ENCODE measurements around the gene BDP1.
"Not testable (repeated sequence)": the region's sequence is repeated elsewhere in the genome, so short reads cannot be mapped to it uniquely, and the experiment has no call there.

Gene BDP1

DNA sequence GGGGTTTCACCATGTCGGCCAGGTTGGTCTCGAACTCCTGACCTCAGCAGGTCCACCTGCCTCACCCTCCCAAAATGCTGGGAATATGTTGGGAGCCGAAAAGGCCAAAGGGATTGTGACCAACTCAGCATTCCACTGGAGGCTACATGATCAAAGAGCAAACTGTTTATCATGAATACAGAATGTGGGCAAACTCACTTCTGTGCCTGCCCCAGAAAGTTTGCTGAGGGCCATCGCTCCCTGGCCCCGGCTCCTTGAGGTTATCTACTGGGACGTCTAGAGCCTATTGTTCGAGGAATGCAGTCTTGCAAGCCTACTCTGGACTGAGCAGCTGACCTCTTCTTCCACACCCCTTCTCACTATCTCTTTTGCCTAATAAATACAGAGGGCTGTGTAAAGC is 116.4 kb downstream of the BDP1 start:
- not testable (repeated sequence) for DNase-seq

GRCh38 chr5:71573591-71573990 is 118.1 kb downstream of the BDP1 start:
- DNase-seq, result no peak

DNA sequence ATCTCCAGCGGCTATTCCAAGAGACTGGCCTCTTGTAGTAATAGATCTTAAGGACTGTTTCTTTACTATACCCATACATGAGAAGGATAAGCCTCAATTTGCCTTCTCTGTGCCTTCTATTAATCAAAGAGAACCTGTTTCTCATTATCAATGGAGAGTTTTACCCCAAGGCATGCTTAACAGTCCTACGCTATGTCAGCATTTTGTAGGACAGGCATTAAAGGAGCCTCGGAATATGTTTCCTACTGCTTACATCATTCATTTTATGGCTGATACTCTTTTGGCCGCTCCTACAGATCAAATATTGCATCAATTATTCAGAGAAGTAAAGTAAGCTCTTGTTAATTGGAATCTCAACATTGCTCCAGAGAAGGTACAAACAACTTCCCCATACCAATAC is 120.1 kb downstream of the BDP1 start:
- not testable (repeated sequence) for DNase-seq

DNA sequence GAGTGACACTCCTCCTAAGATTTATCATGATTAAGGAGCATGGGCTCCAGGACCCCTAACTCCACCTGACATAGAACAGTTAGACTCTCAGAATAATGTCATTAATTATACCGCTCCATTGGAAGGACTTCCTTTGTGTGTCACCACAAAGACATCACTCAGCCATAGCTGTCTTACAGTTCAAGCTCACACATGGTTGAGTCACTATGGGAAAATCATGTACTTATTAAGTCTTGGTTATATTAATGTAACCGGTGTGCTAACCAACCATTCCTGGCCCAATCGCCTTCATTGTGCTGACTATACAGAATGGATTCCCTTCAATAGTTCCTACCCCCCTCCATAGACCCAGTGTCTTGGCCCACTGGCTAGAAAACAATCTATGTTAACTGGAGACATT is 120.8 kb downstream of the BDP1 start:
- DNase-seq, result no peak

DNA sequence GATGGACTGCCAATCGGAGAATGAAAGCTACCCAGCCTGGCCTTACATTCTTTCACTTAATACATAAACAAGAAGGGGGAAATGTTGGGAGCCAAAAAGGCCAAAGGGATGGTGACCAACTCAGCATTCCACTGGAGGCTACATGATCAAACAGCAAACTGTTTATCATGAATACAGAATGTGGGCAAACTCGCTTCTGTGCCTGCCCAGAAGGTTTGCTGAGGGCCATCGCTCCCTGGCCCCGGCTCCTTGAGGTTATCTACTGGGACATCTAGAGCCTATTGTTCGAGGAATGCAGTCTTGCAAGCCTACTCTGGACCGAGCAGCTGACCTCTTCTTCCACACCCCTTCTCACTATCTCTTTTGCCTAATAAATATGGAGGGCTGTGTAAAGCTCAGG is 122.4 kb downstream of the BDP1 start:
- not testable (repeated sequence) for DNase-seq

- no peak for DNase-seq
Measured at GRCh38 chr5:71582945-71583584, 127.6 kb downstream of the BDP1 start.

- DNase-seq, result no peak
Measured at GRCh38 chr5:71586052-71586940, 130.8 kb downstream of the BDP1 start.

DNA sequence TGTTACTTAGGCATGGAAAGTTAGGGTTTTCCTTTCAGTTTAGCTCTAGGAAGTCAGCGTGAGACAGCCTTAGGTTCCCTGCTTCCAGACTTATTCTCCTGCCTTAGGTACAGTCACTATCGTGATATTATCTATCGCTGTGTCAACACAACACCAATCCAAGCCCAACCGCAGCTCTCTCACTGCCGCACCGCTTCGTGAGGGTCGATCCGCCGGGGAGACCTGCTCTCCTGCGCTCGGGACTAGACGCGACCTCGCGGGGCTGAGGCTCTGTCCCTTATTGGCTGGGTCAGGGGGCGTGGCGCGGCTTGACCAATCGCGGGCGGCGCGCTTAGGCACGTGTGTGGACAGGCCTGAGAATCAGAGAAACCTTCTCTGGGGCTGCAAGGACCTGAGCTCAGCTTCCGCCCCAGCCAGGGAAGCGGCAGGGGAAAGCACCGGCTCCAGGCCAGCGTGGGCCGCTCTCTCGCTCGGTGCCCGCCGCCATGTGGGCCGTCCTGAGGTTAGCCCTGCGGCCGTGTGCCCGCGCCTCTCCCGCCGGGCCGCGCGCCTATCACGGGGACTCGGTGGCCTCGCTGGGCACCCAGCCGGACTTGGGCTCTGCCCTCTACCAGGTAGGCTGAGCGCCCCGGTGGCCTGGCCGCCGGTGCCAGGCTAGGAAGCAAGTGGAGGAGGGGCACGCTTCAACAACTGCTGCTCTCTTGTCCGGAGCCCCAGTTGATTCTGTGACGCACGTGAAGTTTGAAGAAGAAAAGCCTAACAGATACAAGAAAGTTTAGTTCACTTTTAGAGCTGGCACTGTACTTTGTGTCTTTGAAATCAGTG is 131.7 kb downstream of the BDP1 start, which contains the start of gene MCCC2:
Gene MCCC2 (plus strand): TSS at position 400 of the 825 bp plus-strand sequence. CDS start 86 bp downstream, at position 486.
- DNase-seq, result peak; percentile 98

DNA sequence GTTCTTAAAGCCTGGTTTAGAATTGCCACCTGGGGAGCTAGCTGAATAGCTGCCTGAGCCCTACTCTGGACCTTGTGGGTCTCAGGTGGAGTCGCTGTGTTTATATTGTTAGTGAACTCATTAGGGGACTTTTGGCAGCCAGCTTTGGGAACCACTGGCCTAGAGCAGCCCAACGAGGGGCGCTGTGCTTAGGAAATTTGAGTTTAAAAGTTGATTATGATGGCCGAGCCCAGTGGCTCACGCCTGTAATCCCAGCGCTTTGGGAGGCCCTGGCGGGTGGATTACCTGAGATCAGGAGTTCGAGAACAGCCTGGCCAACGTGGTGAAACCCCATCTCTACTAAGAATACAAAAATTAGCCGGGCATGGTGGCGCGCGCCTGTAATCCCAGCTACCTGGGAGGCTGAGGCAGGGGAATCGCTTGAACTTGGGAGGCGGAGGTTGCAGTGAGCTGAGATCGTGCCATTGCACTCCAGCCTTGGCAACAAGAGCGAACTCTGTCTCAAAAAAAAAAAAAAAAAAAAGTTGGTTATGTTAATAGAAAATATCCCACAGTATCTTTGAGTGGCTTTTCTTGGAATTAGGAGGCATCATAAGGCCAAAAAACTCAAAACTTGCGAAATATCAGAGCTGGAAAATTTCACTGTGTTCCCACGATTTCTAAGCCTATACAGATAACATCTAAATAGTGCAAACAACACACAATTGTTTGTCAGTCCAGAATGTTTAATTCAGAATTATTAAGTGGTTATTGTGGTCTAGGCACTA is 132.5 kb downstream of the BDP1 start:
- peak; percentile 54 for DNase-seq

DNA sequence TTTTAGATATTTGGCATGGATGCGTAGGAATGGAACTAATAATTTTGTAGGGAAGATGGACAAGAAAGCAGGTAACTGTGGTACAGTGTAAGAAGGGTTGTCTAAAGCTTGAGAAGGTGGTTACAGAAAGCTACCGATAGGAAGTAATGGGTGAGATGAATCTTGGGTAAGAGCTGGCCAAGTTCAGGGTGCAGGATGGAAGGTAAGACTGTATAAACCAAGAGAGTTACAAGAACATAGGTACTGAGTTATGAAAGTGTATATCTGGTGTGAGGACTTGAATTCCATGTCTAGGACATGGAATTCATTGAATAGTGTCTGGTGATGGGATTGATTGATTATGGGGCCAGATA is 133.1 kb downstream of the BDP1 start:
- no peak for DNase-seq

- no peak for DNase-seq
Measured at GRCh38 chr5:71589903-71590302, 134.5 kb downstream of the BDP1 start.

DNA sequence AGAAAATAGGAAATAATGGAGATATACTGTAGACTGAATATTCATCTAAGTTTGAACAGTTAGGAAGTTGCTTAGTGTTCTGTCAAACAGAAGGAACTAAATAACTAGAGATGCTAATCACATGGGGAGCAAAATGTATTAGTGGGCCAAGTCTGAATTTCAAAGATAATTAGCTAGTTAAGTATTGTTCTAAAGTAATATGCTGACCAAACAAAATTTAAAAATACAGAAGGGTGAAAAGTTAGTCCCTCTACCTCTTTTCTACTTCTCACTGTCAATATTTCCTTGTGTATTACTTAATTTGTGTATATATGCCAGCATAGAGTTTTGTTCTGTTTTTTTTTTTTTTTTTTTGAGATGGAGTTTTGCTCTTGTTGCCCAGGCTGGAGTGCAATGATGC is 135.6 kb downstream of the BDP1 start:
- no peak for DNase-seq

DNA sequence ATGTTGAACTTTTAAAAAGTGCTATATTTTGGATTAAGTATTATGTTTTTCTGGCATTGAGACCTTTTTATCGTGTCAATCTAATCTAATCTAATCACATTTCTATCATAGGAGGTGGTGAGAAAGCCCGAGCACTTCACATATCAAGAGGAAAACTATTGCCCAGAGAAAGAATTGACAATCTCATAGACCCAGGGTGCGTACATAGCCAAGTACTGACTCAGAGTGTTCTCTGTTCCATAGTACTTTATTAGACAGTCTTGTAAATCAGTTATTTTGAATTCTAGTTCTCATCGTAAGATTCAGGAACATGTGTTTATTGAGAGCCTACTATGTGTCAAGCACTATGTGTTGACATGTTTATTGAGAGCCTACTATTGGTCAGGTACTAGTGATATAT is 140.7 kb downstream of the BDP1 start:
- DNase-seq, result no peak

DNA sequence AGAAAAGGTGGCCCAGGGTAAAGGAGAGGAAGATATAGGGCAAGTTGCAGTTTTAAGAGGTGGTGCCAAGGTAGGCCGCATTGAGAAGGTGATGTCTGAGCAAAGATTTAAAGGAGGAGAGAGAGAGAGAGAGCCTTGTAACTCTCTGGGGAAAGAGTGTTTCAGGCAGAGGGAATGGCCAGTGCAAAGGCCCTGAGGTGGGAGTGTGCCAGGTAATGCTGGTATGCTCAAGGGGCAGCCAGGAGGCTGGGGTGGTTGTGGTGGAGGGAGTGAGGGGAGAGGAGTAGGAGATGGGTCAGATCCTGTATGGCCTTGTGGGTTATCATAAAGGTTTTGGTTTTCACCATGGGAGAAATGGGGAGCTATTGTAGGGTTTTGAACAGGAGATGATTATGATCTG is 141.6 kb downstream of the BDP1 start:
- no peak for DNase-seq

GRCh38 chr5:71600783-71601182 is 145.3 kb downstream of the BDP1 start:
- DNase-seq, result no peak

DNA sequence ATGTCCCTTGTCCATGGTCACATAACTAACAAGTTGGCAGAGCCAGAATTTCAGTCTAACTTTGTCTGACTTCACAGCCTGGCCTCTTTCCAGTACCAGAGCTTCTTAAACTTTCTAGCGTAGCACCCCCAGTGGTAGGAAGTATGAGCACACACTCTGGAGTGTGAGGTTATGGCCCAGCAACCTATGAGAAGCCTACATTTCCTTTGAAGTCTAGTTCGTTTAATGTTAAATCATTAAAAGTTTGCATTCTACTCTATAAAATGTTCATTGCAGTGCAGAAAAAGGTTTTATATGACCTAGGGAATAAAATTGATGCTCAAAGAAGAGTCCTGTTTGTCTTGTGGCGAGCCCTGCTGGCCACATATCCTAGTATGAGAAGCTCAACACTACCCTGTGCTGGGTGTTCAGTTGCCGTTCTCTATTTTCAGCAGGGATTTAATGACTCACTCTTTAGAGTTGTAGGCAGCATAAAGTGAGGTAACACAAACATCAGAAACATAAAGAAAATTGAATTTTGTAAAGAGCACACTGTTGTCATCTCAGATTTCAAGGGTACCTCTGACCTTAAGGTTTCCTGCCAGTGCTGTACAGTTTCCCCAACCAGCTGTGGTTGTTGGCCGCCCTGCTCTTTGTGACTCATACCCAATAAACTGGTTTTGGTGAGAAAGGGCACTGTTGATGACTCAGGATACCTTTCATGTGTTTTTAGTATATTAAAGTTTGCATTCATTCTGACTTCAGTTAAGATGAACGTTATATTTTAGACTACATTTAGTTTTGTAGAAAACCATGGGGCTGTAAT is 146.0 kb downstream of the BDP1 start:
- peak; percentile 70 for DNase-seq

- DNase-seq, result not testable (repeated sequence)
Measured at GRCh38 chr5:71609916-71610315, 154.5 kb downstream of the BDP1 start.

- DNase-seq, result no peak
Measured at GRCh38 chr5:71615809-71616208, 160.4 kb downstream of the BDP1 start.
